ENCODE results near the gene PI4KA.

PI4KA gene

GRCh38 chr22:20798974-20799373 is 59.6 kb downstream of the PI4KA start:
- no peaks in the 10 kb centered on the region for H3K27me3 ChIP-seq (ENCODE audit: control insufficient read depth, low read length)
- no peak overlapping the region for H3K4me2 ChIP-seq (ENCODE audit: low read length)
- no peaks in the 10 kb centered on the region for H3F3A ChIP-seq (ENCODE audit: control insufficient read depth, insufficient read depth)
- H3K36me3 ChIP-seq (ENCODE audit: control insufficient read depth, low read length): peaks cover 71% of the 10 kb centered on the region
- H3K27ac ChIP-seq (ENCODE audit: low read depth, low read length): no peak overlapping the region
- no peaks in the 10 kb centered on the region for H3K9me3 ChIP-seq (ENCODE audit: control insufficient read depth, insufficient read depth, low read length)
- H3K79me2 ChIP-seq (ENCODE audit: control insufficient read depth, low read length): no peaks in the 10 kb centered on the region
- TF ChIP-seq CTCF (IDR thresholded peaks at IDR 0.05; ENCODE audit: low read depth, low read length, poor library complexity, severe bottlenecking) (no peak), EZH2phosphoT487 (IDR thresholded peaks at IDR 0.05; ENCODE audit: borderline replicate concordance, low read length) (no peak)
- H3K4me1 ChIP-seq (ENCODE audit: control insufficient read depth, low read length): no peaks in the 10 kb centered on the region
- H3K9me2 ChIP-seq (replicated peaks; ENCODE audit: control insufficient read depth, low read length): no peaks in the 10 kb centered on the region
- no peak overlapping the region for H3K4me3 ChIP-seq (ENCODE audit: low read length)
- H4K20me1 ChIP-seq (ENCODE audit: control insufficient read depth, insufficient read depth, low read depth, low read length): no peaks in the 10 kb centered on the region

- Histone ChIP-seq H3K4me1 (ENCODE audit: control insufficient read depth, low read length) (no peaks in the 10 kb centered on the region), H3K79me2 (ENCODE audit: control insufficient read depth, low read length) (no peaks in the 10 kb centered on the region), H3F3A (ENCODE audit: control insufficient read depth, insufficient read depth) (no peaks in the 10 kb centered on the region), H4K20me1 (ENCODE audit: control insufficient read depth, insufficient read depth, low read depth, low read length) (no peaks in the 10 kb centered on the region), H3K27me3 (ENCODE audit: control insufficient read depth, low read length) (no peaks in the 10 kb centered on the region), H3K36me3 (ENCODE audit: control insufficient read depth, low read length) (peaks cover 70% of the 10 kb centered on the region), H3K9me3 (ENCODE audit: control insufficient read depth, insufficient read depth, low read length) (no peaks in the 10 kb centered on the region), H3K27ac (ENCODE audit: low read depth, low read length) (no peak overlapping the region), H3K9me2 (replicated peaks; ENCODE audit: control insufficient read depth, low read length) (no peaks in the 10 kb centered on the region), H3K4me3 (ENCODE audit: low read length) (no peak overlapping the region), H3K4me2 (ENCODE audit: low read length) (no peak overlapping the region)
- TF ChIP-seq EZH2phosphoT487 (IDR thresholded peaks at IDR 0.05; ENCODE audit: borderline replicate concordance, low read length) (no peak), CTCF (IDR thresholded peaks at IDR 0.05; ENCODE audit: low read depth, low read length, poor library complexity, severe bottlenecking) (no peak)
Observed at GRCh38 chr22:20798218-20798617, 60.4 kb downstream of the PI4KA start.

- TF ChIP-seq CTCF (IDR thresholded peaks at IDR 0.05; ENCODE audit: low read depth, low read length, poor library complexity, severe bottlenecking) (no peak), EZH2phosphoT487 (IDR thresholded peaks at IDR 0.05; ENCODE audit: borderline replicate concordance, low read length) (no peak)
- no peak overlapping the region for H3K27ac ChIP-seq (ENCODE audit: low read depth, low read length)
Observed at GRCh38 chr22:20796731-20797130, 61.9 kb downstream of the PI4KA start.

More at GRCh38 chr22:20796731-20797130, 61.9 kb downstream of the PI4KA start:
- Histone ChIP-seq H4K20me1 (ENCODE audit: control insufficient read depth, insufficient read depth, low read depth, low read length) (no peaks in the 10 kb centered on the region), H3K27me3 (ENCODE audit: control insufficient read depth, low read length) (no peaks in the 10 kb centered on the region), H3K36me3 (ENCODE audit: control insufficient read depth, low read length) (peaks cover 64% of the 10 kb centered on the region), H3K4me1 (ENCODE audit: control insufficient read depth, low read length) (no peaks in the 10 kb centered on the region), H3K79me2 (ENCODE audit: control insufficient read depth, low read length) (no peaks in the 10 kb centered on the region), H3K9me3 (ENCODE audit: control insufficient read depth, insufficient read depth, low read length) (no peaks in the 10 kb centered on the region), H3F3A (ENCODE audit: control insufficient read depth, insufficient read depth) (no peaks in the 10 kb centered on the region), H3K4me3 (ENCODE audit: low read length) (no peak overlapping the region), H3K9me2 (replicated peaks; ENCODE audit: control insufficient read depth, low read length) (no peaks in the 10 kb centered on the region), H3K4me2 (ENCODE audit: low read length) (no peak overlapping the region)
